GM19035 (cell line): ENCODE data around the gene EMILIN2.
A peak's percentile ranks its signal among the peaks of the same experiment; 100 is the strongest.

Source experiments
- ATAC-seq: cut with Tn5 transposase; IDR thresholded peaks from one replicate; pipeline ENCODE4 v1.9.1; 2021; ENCODE audit not compliant: unreplicated experiment

The EMILIN2 gene

DNA sequence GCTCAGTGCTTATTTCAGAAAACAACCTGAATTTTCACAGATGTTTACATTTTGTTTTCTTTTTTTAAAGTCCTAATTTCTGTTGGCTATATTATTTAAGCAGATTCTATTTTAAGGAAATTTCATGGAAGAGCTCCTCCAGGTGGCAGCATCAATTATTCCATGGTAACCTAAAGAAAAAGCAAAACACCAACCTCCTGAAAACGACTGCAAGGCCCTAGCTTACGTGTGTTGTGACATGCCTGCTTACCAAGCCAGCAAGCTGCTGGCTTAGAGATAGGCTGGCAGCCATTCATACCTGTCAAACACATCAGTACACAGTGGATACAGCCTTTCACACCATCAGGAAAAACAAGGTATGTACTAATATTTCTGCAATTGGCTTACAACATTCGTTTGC lies 101.2 kb downstream of the EMILIN2 start:
- no peak for ATAC-seq

DNA sequence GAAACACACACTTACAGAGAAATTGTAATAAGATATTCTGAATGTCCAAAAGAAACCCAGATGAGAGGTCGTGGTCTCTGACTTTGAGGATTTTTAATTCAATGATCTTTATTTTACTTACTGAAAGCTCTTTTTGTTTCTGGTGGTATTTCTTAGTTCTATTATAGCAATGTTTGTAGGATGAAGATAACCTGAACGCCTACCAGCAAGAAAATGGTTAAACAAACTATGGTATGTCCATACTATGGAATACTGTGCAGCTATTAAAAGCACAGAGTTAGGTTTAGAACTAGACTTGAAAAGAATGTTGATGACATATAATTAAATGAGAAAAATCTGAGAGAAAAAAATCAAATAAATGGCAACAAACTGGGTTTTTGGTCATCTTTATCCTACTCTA lies 105.8 kb downstream of the EMILIN2 start:
- no peak for ATAC-seq

DNA sequence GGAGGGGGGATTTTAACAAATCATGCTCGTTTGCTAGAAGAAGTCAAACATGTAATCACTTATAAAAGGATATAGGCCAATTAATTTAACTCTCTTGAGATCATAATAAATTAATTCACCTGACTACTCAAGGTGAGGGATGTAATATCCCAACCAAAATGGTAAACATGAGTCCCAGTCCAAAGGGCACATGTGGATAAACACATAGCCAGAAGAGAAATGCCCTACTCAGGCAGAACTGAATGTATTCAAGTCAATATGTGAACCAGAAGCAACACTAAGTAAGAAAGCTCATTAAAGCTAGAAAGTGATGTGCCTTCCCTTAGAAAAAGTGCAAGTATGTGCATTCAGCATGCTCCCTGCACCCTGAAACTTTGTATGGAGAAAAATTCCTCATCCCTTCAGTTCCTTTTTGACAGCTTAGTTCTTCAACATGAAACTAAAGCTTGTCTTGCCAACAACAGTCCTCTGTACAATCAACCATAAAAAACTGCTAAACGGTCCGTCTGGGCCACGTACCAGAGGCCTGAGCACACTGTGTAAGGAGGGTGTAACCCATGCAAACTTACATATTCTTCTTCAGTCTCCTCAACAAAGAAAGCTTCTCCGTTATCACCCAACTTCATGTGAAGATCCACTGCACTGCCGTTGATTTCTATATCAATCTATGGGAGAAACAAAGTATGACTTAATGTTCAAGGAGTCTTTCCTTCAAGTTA lies 107.3 kb downstream of the EMILIN2 start:
- no peak for ATAC-seq

DNA sequence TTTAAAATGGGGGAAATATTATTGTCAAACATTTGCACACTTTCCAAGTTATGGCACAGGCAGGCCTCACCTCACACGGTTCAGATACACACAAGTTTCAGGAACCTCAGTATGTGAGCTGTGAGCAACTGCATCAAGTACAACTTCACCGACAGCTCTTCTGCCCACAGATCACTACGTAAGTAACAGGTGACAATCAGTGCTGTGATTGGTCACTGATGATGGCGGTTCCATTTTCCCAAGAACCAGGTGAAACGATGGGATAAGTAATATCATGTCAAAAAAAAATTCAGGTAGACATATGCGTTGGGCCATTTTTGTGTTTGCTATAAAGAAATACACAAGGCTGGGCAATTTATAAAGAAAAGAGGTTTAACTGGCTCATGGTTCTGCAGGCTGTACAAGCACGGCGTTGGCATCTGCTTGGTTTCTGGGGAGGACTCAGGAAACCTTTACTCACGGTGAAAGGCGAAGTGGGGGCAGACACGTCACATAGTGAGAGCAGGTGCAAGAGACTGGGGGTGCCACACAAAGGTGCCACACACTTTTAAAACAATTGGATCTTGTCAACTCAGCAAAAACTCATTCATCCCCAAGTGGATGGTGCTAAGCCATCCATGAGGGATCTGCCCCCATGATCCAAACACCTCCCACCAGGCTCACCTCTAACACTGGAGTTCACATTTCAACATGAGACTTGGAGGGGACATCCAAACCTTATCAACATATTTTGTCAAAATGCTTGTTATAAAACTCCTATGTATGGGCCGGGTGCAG lies 108.3 kb downstream of the EMILIN2 start:
- no peak for ATAC-seq

DNA sequence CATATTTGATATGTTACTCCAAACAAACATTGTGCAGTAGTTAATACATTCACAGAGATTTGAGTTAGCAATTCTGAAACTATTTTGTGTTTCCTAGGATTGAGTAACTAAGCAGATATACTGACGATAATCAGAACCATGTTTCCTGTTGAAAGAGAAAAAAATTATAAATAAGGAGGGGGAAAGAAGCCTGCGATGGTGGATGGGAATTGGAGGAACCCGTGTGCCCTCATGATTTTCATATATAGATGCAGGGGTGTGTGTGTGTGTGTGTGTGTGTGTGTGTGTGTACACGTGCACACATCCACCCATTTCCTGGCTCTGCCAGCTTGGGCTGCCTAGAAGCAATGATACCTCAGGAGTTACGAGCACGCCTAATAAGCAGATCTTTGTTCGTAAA lies 109.2 kb downstream of the EMILIN2 start:
- ATAC-seq: no peak

DNA sequence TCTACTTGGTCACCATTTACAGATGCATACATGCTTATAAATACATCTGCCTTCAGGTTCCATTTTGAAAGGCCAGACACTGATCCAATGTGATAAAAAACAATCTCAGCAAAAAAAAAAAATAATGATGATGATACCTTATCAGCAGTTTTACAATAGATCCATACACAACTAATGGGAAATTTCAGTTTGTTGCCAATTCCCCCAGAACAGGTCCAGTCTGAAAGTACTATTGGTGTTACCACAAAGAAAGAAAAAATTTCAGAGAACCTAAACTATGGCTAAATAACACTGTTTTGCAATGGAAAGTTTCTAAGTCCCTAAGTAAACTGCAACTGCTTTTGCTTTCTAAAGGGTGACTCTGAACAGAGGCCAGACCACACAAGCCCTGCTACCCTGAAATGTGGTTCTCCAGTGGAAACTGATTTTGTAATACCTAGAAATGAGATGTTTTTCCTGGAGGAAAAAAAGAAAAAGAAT lies 112.1 kb downstream of the EMILIN2 start:
- ATAC-seq: peak; percentile 51

DNA sequence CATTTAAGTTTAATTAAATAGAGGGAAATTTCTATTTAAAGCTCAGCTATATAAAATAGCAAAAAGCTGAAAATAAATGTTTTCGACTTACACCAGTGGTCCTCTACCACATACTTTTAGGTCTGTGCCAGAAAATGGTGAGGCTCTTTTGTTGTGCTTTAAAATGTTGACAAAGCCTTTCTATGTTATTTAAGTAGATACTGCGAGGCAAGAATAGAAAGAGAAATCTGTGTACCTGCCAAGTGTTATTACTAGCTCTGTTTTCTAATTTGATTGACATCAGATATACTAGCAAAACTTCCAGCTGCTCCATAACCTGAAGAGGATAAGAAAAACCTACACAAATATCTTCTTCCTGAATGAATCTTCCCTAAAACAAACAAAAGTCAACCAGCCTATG lies 112.5 kb downstream of the EMILIN2 start:
- ATAC-seq: no peak

DNA sequence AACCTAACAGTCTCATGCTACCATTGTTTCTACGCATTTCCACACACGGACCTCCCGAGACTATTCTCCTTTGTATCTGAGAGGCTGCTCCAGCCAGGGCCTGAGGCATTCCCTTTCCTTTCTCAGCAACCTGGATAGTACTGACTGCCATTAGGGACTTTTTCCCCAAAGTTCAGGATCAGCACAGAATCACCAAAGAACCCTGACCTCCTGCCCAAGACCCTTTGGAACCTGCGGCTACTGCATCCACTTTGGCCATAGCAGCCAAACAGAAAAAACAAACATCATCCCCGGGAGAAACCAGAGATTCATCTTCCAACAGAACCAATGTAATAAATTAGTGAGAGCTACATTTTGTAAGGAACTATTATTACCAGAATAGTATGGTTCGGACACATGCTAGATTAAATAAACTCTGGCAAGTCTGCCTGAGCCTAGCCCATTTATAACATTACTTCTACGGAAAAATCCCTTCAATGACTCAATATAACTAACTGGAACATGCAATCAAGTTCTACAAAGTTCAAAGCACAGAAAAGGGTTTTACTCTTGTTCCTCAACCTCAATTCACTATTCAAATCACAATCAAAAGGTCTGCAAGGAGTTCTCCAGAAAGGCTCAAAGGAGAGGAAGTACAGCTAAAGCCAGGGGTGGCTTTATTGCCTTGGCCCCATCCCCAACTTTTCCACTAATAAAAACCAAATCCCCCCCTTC lies 114.3 kb downstream of the EMILIN2 start:
- no peak for ATAC-seq

DNA sequence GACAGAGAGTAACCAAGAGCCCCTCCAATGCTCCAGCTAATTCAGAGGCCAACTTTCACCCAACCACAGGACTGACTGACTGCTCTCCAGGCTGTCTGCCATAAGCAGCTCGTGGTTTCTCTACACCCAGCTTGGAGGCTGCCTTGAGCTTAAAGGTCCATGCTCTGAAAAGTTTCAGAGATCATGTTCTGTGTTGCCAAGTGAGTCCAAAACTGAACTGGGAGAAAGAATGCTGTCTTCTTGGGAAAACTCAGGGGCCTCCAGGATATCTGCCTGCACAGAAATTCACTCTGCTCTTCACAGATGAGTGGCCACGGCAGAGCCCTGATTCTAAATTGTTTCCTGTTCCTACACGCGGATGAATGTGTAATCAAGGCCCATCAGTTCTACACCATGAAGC lies 115.0 kb downstream of the EMILIN2 start:
- ATAC-seq: no peak

DNA sequence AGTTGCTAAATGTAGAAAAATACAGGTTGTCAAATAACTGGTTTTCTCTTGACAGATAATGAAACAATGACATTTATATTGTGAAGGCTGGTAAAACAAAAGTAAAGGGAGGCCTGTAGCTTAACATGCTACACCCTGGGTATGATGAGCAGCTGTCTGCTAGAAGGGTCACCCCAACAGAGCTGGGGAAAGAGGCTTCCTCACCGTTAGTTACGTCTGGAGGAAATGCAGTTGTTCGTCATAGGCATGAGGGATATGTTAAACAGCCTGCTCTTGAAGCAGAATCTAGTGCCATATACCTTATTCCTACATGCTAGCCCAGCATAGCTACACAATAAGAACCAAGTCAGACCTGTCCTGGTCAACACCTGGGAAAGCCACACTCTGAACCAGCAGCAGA lies 116.2 kb downstream of the EMILIN2 start:
- no peak for ATAC-seq

DNA sequence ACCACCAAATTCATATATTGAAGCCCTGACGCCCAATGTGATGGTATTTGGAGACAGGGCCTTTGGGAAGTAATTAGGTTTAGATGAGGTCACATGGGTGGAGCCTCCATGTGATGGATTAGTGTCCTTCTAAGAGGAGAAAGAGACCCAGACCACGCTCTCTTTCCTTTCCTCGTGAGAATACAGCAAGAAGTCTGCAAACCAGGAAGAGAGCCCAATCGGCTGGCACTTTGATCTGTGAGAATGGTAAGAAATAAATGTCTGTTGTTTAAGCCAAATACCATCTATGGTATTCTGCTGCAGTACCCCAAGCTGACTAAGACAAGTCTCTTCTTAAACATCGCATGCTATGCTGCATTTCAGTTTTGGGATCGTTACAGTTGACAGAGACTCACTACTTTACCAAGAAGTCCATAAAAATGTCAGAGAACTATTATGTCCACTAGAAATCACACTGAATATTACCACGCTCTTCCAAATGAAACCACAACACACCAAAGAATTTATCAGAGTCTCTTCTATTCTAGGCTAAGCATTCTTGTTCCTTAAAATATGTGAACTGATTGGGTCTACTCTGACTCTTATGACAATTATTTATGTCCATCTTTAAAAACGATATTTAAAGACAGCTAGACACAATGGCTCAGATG lies 117.7 kb downstream of the EMILIN2 start:
- no peak for ATAC-seq
